ENCODE measurements around the gene CENPN. TPM values are rescaled to one million over a fixed set of nuclear protein-coding genes. Genes with fewer than 3 reads are reported as not detected.

Gene CENPN
- total and polyA plus RNA-seq, 2 of the 13 experiments (the other 11 are each of a cell fraction or from before 2014, with no cell fraction given): 29.7 to 129 TPM

- in situ Hi-C loops (cut with HindIII; ENCODE audit: extremely low pct_ligation_motif_present, low pct_unique_long_range_greater_than_20kb): no loop called here
- no peaks in the 10 kb centered on the region; a peak in 2 of 5 replicates for H3K36me3 ChIP-seq (replicated peaks in 1 of 2; ENCODE audit: control insufficient read depth in 1 of 2, insufficient read depth in 2 of 2, low read length in 2 of 2)
- H3K27ac ChIP-seq (ENCODE audit: extremely low read length, insufficient read depth, low read length): peak overlapping the region; percentile 65
- no peak overlapping the region for H2AFZ ChIP-seq (ENCODE audit: low read length)
- H3K4me1 ChIP-seq (ENCODE audit: insufficient read depth, low read length): peaks cover 80% of the 10 kb centered on the region
- no peak for FAIRE-seq
- intact Hi-C loops (cut with micrococcal nuclease; ENCODE audit: unreplicated experiment): no loop called here
- no peak for DNase-seq (ENCODE audit: low spot score)
- no peaks in the 10 kb centered on the region for H3K27me3 ChIP-seq (ENCODE audit: control insufficient read depth in 1 of 2, insufficient read depth in 2 of 2, low read length in 2 of 2)
- ChIA-PET POLR2A (interaction anchor here (0.9 kb wide), 1 partner anchor 16 kb away, joined by 3 read pairs; the partner anchor contains the start of genes CENPN and CMC2), CTCF (ENCODE audit: low intra/inter-chr PET ratio, low total read pairs) (no interaction called here)
- BruUV-seq (replicated peaks): no TSS peak
- H3K4me3 ChIP-seq (replicated peaks in 1 of 3; ENCODE audit: insufficient read depth in 1 of 3, low read depth in 2 of 3, low read length in 3 of 3): no peak overlapping the region
- TF ChIP-seq SALL1 (CRISPR knock-in tag; IDR thresholded peaks at IDR 0.05) (peak; percentile 34; the same call in 1 of the 2 replicates), TEAD3 (CRISPR knock-in tag; optimal IDR thresholded peaks at IDR 0.05; ENCODE audit: borderline replicate concordance) (peak; percentile 52), GATAD2A (CRISPR knock-in tag; IDR thresholded peaks at IDR 0.05) (0 out of 2 replicates have a peak, but pooled peaks have one; percentile 17), SRF (IDR thresholded peaks at IDR 0.05; ENCODE audit: low read depth, low read length) (no peak), ZNF747 (CRISPR knock-in tag; IDR thresholded peaks at IDR 0.05; ENCODE audit: borderline replicate concordance) (no peak), NR2F6 (IDR thresholded peaks at IDR 0.05) (0 out of 2 replicates have a peak, but pooled peaks have one; percentile 35), NR2F6 (CRISPR knock-in tag; IDR thresholded peaks at IDR 0.05) (peak; percentile 53)
- TF ChIP-seq, protein P1, sequence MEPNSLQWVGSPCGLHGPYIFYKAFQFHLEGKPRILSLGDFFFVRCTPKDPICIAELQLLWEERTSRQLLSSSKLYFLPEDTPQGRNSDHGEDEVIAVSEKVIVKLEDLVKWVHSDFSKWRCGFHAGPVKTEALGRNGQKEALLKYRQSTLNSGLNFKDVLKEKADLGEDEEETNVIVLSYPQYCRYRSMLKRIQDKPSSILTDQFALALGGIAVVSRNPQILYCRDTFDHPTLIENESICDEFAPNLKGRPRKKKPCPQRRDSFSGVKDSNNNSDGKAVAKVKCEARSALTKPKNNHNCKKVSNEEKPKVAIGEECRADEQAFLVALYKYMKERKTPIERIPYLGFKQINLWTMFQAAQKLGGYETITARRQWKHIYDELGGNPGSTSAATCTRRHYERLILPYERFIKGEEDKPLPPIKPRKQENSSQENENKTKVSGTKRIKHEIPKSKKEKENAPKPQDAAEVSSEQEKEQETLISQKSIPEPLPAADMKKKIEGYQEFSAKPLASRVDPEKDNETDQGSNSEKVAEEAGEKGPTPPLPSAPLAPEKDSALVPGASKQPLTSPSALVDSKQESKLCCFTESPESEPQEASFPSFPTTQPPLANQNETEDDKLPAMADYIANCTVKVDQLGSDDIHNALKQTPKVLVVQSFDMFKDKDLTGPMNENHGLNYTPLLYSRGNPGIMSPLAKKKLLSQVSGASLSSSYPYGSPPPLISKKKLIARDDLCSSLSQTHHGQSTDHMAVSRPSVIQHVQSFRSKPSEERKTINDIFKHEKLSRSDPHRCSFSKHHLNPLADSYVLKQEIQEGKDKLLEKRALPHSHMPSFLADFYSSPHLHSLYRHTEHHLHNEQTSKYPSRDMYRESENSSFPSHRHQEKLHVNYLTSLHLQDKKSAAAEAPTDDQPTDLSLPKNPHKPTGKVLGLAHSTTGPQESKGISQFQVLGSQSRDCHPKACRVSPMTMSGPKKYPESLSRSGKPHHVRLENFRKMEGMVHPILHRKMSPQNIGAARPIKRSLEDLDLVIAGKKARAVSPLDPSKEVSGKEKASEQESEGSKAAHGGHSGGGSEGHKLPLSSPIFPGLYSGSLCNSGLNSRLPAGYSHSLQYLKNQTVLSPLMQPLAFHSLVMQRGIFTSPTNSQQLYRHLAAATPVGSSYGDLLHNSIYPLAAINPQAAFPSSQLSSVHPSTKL (CRISPR knock-in tag; IDR thresholded peaks at IDR 0.05): 0 out of 2 replicates have a peak, but pooled peaks have one; percentile 2
- peaks cover 88% of the 10 kb centered on the region for H3K79me2 ChIP-seq (ENCODE audit: insufficient read depth, low read length)
- ATAC-seq: no peak
- no peaks in the 10 kb centered on the region for H3K9me3 ChIP-seq (ENCODE audit: low read length)
- H3K4me2 ChIP-seq (ENCODE audit: low read depth, low read length): no peak overlapping the region
- no peaks in the 10 kb centered on the region for H4K20me1 ChIP-seq (ENCODE audit: insufficient read depth, low read length)
- H3K9ac ChIP-seq (ENCODE audit: insufficient read depth, low read depth, low read length): no peak overlapping the region
- 91% methylated on average over 3 of the region's 3 CpGs for WGBS (ENCODE audit: low lambda C conversion rate)
These were observed 16.4 kb upstream of the CENPN start for GRCh38 chr16:80990577-80990976.

Data from HepG2 (cell line).